SU-DHL-6 (cell line): ENCODE data around the gene BLOC1S1.
"Not testable (repeated sequence)": the region's sequence is repeated elsewhere in the genome, so short reads cannot be mapped to it uniquely, and the experiment has no call there.

Source experiments
- H2AFZ ChIP-seq: fragments of 200-600 bp; sonication (generic); 2 replicates; pipeline ENCODE4 v1.6.1; 2014; ENCODE audit warnings: low read depth, mild to moderate bottlenecking, moderate library complexity, mixed read lengths, antibody characterized with exemption, low read length; ENCODE audit not compliant: severe bottlenecking
- H3F3A ChIP-seq: fragments of 200-600 bp; shearing (Covaris generic); 2 replicates; pipeline ENCODE4 v1.6.0; 2016; ENCODE audit warnings: antibody characterized with exemption, mild to moderate bottlenecking; ENCODE audit not compliant: insufficient read depth
- H3K27ac ChIP-seq: fragments of 200-600 bp; sonication (generic); 2 replicates; pipeline ENCODE4 v1.5.1; 2016; ENCODE audit warnings: low read depth, mild to moderate bottlenecking, low read length, moderate library complexity, mixed read lengths
- H3K27me3 ChIP-seq: fragments of 200-600 bp; sonication (generic), shearing (Covaris generic); 2 replicates; pipeline ENCODE4 v1.6.0; 2014; ENCODE audit warnings: mild to moderate bottlenecking, low read length
- H3K36me3 ChIP-seq: fragments of 200-600 bp; sonication (generic); 2 replicates; pipeline ENCODE4 v1.6.1; 2014; ENCODE audit warnings: mild to moderate bottlenecking, low read length, mixed read lengths
- H3K4me2 ChIP-seq: fragments of 300-600, 200-600 bp; shearing (Covaris generic), sonication (generic); 2 replicates; pipeline ENCODE4 v1.6.0; 2014; ENCODE audit warnings: low read length, low read depth, mild to moderate bottlenecking; ENCODE audit not compliant: poor library complexity, severe bottlenecking
- H3K4me3 ChIP-seq: fragments of 200-600 bp; sonication (generic); 2 replicates; pipeline ENCODE4 v1.5.1; 2014; ENCODE audit warnings: antibody characterized with exemption, low read length, mild to moderate bottlenecking, mixed read lengths; ENCODE audit not compliant: insufficient read depth, poor library complexity, severe bottlenecking
- H3K79me2 ChIP-seq: fragments of 200-600 bp; sonication (generic); 2 replicates; pipeline ENCODE4 v1.6.1; 2014; ENCODE audit warnings: mild to moderate bottlenecking, low read length, moderate library complexity; ENCODE audit not compliant: insufficient read depth
- H3K9ac ChIP-seq: fragments of 200-600 bp; sonication (generic); 2 replicates; pipeline ENCODE4 v1.7.0; 2014; ENCODE audit warnings: mild to moderate bottlenecking, low read length
- H3K9me2 ChIP-seq: fragments of 200-600 bp; sonication (generic); replicated peaks from 2 replicates; pipeline ENCODE4 v1.6.1; 2014; ENCODE audit warnings: low read length; ENCODE audit not compliant: insufficient read depth
- H3K9me3 ChIP-seq: fragments of 200-600 bp; sonication (generic); 2 replicates; pipeline ENCODE4 v1.6.1; 2014; ENCODE audit warnings: low read length, mixed read lengths; ENCODE audit not compliant: insufficient read depth
- H4K20me1 ChIP-seq: fragments of 200-600 bp; sonication (generic); 2 replicates; pipeline ENCODE4 v1.6.1; 2014; ENCODE audit warnings: low read depth, mild to moderate bottlenecking, antibody characterized with exemption, low read length, moderate library complexity, mixed read lengths
- CTCF ChIP-seq: fragments of 200-600 bp; sonication (generic); IDR thresholded peaks from one replicate; pipeline ENCODE4 v1.5.1; 2017; ENCODE audit warnings: antibody characterized with exemption, mild to moderate bottlenecking, low read length, moderate library complexity; ENCODE audit not compliant: insufficient read depth, poor library complexity, severe bottlenecking
- EZH2phosphoT487 ChIP-seq: fragments of 200-600 bp; sonication (generic), shearing (Covaris generic); conservative IDR thresholded peaks from 2 replicates; pipeline ENCODE4 v1.6.1; 2018; ENCODE audit warnings: mild to moderate bottlenecking, antibody characterized with exemption, low read length, moderate library complexity, mixed read lengths

The BLOC1S1 gene

GRCh38 chr12:55748230-55748993 is 32.6 kb downstream of the BLOC1S1 start:
- H3K9ac ChIP-seq = no peak overlapping the region
- no peak overlapping the region for H3K4me3 ChIP-seq
- H3K27me3 ChIP-seq = no peaks in the 10 kb centered on the region
- H3F3A ChIP-seq = peaks cover 6% of the 10 kb centered on the region; the same call in 1 of the 2 replicates
- no peaks in the 10 kb centered on the region for H3K9me3 ChIP-seq
- no peak overlapping the region for H3K27ac ChIP-seq
- no peak overlapping the region for H3K4me2 ChIP-seq
- no peaks in the 10 kb centered on the region for H3K36me3 ChIP-seq
- H3K79me2 ChIP-seq = no peaks in the 10 kb centered on the region
- H4K20me1 ChIP-seq = no peaks in the 10 kb centered on the region
- no peaks in the 10 kb centered on the region for H3K9me2 ChIP-seq
- no peak for TF ChIP-seq CTCF
- no peak for TF ChIP-seq EZH2phosphoT487
- no peak overlapping the region for H2AFZ ChIP-seq

GRCh38 chr12:55755246-55755645 is 39.4 kb downstream of the BLOC1S1 start:
- Histone ChIP-seq H3K9me2 (no peaks in the 10 kb centered on the region), H3K36me3 (peaks cover 24% of the 10 kb centered on the region; the same call in 1 of the 2 replicates), H3K9ac (no peak overlapping the region), H3K9me3 (no peaks in the 10 kb centered on the region), H3K4me2 (no peak overlapping the region), H3K27me3 (no peaks in the 10 kb centered on the region), H3K27ac (no peak overlapping the region), H3K4me3 (no peak overlapping the region), H2AFZ (no peak overlapping the region), H4K20me1 (no peaks in the 10 kb centered on the region), H3F3A (no peaks in the 10 kb centered on the region; the same call in 1 of the 2 replicates), H3K79me2 (no peaks in the 10 kb centered on the region)
- no peak for TF ChIP-seq EZH2phosphoT487
- TF ChIP-seq CTCF = no peak

GRCh38 chr12:55757701-55758100 is 41.9 kb downstream of the BLOC1S1 start:
- H3K9me2 ChIP-seq = no peaks in the 10 kb centered on the region
- no peaks in the 10 kb centered on the region for H3K9me3 ChIP-seq
- H3K4me3 ChIP-seq = no peak overlapping the region
- TF ChIP-seq CTCF = no peak
- TF ChIP-seq EZH2phosphoT487 = no peak
- no peak overlapping the region for H2AFZ ChIP-seq
- H3K27ac ChIP-seq = no peak overlapping the region
- H3F3A ChIP-seq = no peaks in the 10 kb centered on the region; the same call in 1 of the 2 replicates
- H3K9ac ChIP-seq = no peak overlapping the region
- no peak overlapping the region for H3K4me2 ChIP-seq
- peaks cover 26% of the 10 kb centered on the region; the same call in 1 of the 2 replicates for H3K36me3 ChIP-seq
- H3K27me3 ChIP-seq = no peaks in the 10 kb centered on the region
- H4K20me1 ChIP-seq = no peaks in the 10 kb centered on the region
- no peaks in the 10 kb centered on the region for H3K79me2 ChIP-seq

- H3F3A ChIP-seq, H2AFZ ChIP-seq, H3K27ac ChIP-seq, H3K9ac ChIP-seq, H3K27me3 ChIP-seq, H3K4me3 ChIP-seq, H4K20me1 ChIP-seq, H3K9me3 ChIP-seq, H3K4me2 ChIP-seq, H3K9me2 ChIP-seq, H3K79me2 ChIP-seq: not testable (repeated sequence)
- H3K36me3 ChIP-seq = peaks cover 26% of the 10 kb centered on the region; the same call in 1 of the 2 replicates
These were observed 42.7 kb downstream of the BLOC1S1 start for GRCh38 chr12:55758575-55758974.
